ENCODE results near the gene MOGAT1.
"Not testable (repeated sequence)": the region's sequence is repeated elsewhere in the genome, so short reads cannot be mapped to it uniquely, and the experiment has no call there.

MOGAT1 gene

GRCh38 chr2:222670191-222671038, 1.0 kb upstream of the MOGAT1 start:
- no peak for DNase-seq (ENCODE audit: low read depth, low spot score)

GRCh38 chr2:222672068-222672401, 577 bp downstream of the MOGAT1 start:
- DNase-seq (ENCODE audit: low read depth, low spot score): no peak

- no peak for DNase-seq (ENCODE audit: low read depth, low spot score)
Measured at GRCh38 chr2:222673273-222673672, 1.8 kb downstream of the MOGAT1 start.

- DNase-seq (ENCODE audit: low read depth, low spot score): no peak
Measured at GRCh38 chr2:222673883-222674282, 2.4 kb downstream of the MOGAT1 start.

- no peak for DNase-seq (ENCODE audit: low read depth, low spot score)
Measured at GRCh38 chr2:222677981-222678380, 6.5 kb downstream of the MOGAT1 start.

GRCh38 chr2:222683805-222684204, 12.3 kb downstream of the MOGAT1 start:
- no peak for DNase-seq (ENCODE audit: low read depth, low spot score)

GRCh38 chr2:222686086-222686750, 14.8 kb downstream of the MOGAT1 start:
- no peak for DNase-seq (ENCODE audit: low read depth, low spot score)

- no peak for DNase-seq (ENCODE audit: low read depth, low spot score)
Measured at GRCh38 chr2:222688917-222689316, 17.5 kb downstream of the MOGAT1 start.

- DNase-seq (ENCODE audit: low read depth, low spot score): no peak
Measured at GRCh38 chr2:222689322-222689721, 17.9 kb downstream of the MOGAT1 start.

- DNase-seq (ENCODE audit: low read depth, low spot score): peak; percentile 34
Measured at GRCh38 chr2:222690564-222691200, 19.2 kb downstream of the MOGAT1 start.

GRCh38 chr2:222693413-222693812, 22.0 kb downstream of the MOGAT1 start:
- not testable (repeated sequence) for DNase-seq (ENCODE audit: low read depth, low spot score)

GRCh38 chr2:222693837-222694236, 22.4 kb downstream of the MOGAT1 start:
- DNase-seq (ENCODE audit: low read depth, low spot score): no peak

GRCh38 chr2:222698276-222698675, 26.8 kb downstream of the MOGAT1 start:
- no peak for DNase-seq (ENCODE audit: low read depth, low spot score)

- no peak for DNase-seq (ENCODE audit: low read depth, low spot score)
Measured at GRCh38 chr2:222701233-222701632, 29.8 kb downstream of the MOGAT1 start.

GRCh38 chr2:222701721-222702131, 30.3 kb downstream of the MOGAT1 start:
- DNase-seq (ENCODE audit: low read depth, low spot score): no peak

- DNase-seq (ENCODE audit: low read depth, low spot score): no peak
Measured at GRCh38 chr2:222703091-222703490, 31.6 kb downstream of the MOGAT1 start.

- no peak for DNase-seq (ENCODE audit: low read depth, low spot score)
Measured at GRCh38 chr2:222703886-222704285, 32.4 kb downstream of the MOGAT1 start.

- no peak for DNase-seq (ENCODE audit: low read depth, low spot score)
Measured at GRCh38 chr2:222706616-222707015, 35.2 kb downstream of the MOGAT1 start.

- no peak for DNase-seq (ENCODE audit: low read depth, low spot score)
Measured at GRCh38 chr2:222707102-222707688, 35.7 kb downstream of the MOGAT1 start.

- DNase-seq (ENCODE audit: low read depth, low spot score): no peak
Measured at GRCh38 chr2:222707689-222708273, 36.3 kb downstream of the MOGAT1 start.

GRCh38 chr2:222708274-222708710, 36.8 kb downstream of the MOGAT1 start:
- peak; percentile 50 for DNase-seq (ENCODE audit: low read depth, low spot score)

Measured in activated CD4-positive, CD25-positive, alpha-beta regulatory T cell treated with anti-CD3 and anti-CD28 coated beads, Interleukin-2, amount 50 U/mL, for 16 hours (primary cell).